ENCODE data around the gene BMERB1.
"Not testable (repeated sequence)": the region's sequence is repeated elsewhere in the genome, so short reads cannot be mapped to it uniquely, and the experiment has no call there.

BMERB1 gene

GRCh38 chr16:15553313-15554088 lies 119.1 kb downstream of the BMERB1 start:
- DNase-seq (ENCODE audit: low read depth in 2 of 3, low spot score in 1 of 3), result peak in 2 of 3 donors; percentile 27 to 32

GRCh38 chr16:15556130-15556529 lies 121.7 kb downstream of the BMERB1 start:
- DNase-seq (ENCODE audit: low read depth in 2 of 3, low spot score in 1 of 3), result no peak

GRCh38 chr16:15557258-15557657 lies 122.9 kb downstream of the BMERB1 start:
- no peak for DNase-seq (ENCODE audit: low read depth in 2 of 3, low spot score in 1 of 3)

- DNase-seq (ENCODE audit: low read depth in 2 of 3, low spot score in 1 of 3), result no peak
Observed at GRCh38 chr16:15559176-15559575, 124.8 kb downstream of the BMERB1 start.

GRCh38 chr16:15564604-15565339 lies 130.4 kb downstream of the BMERB1 start:
- no peak for DNase-seq (ENCODE audit: low read depth in 2 of 3, low spot score in 1 of 3)

DNA sequence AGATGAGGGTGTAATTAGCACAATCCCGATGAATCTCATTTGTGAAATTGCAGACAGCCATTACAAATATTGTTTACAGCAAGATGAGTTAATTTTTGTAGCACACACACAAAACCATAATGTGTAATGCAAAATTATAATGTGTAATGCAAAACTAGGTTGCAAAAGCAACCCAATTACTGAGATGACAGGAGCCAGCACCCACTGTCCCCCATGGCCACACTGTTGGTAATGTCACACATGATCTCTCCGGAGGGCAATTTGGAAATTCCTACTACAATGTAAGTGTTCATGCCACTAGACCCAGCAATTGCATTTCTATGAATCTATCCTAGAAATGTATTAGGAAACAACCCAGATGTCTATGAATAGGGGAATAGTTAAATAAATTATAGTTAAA lies 131.7 kb downstream of the BMERB1 start:
- no peak for DNase-seq (ENCODE audit: low read depth in 2 of 3, low spot score in 1 of 3)

DNA sequence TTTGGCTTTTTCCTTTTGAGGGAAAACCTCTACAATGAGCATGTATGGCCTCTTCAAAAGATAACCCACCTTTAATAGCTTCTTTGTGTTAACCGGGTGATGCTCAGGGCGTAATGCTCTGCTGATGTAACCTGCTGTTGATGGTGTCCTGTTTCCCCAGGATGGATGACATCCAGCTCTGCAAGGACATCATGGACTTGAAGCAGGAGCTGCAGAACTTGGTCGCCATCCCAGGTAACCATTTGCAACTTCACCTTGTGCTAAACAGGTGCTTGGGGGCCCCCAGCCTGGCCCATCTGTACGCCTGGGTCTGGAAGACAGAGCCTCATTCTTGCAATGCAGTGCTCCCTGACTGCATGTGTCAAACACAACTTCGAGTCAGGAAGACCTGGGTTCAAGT lies 133.4 kb downstream of the BMERB1 start:
- DNase-seq (ENCODE audit: low read depth in 2 of 3, low spot score in 1 of 3), result no peak

- DNase-seq (ENCODE audit: low read depth in 2 of 3, low spot score in 1 of 3), result not testable (repeated sequence)
Observed at GRCh38 chr16:15570666-15571065, 136.3 kb downstream of the BMERB1 start.

GRCh38 chr16:15571557-15571956 lies 137.2 kb downstream of the BMERB1 start:
- no peak for DNase-seq (ENCODE audit: low read depth in 2 of 3, low spot score in 1 of 3)

GRCh38 chr16:15572329-15573001 lies 138.1 kb downstream of the BMERB1 start:
- DNase-seq (ENCODE audit: low read depth in 2 of 3, low spot score in 1 of 3), result peak in 2 of 3 donors; percentile 16 to 39

- DNase-seq (ENCODE audit: low read depth in 2 of 3, low spot score in 1 of 3), result no peak
Observed at GRCh38 chr16:15573274-15573895, 139.0 kb downstream of the BMERB1 start.

GRCh38 chr16:15573896-15574613 lies 139.7 kb downstream of the BMERB1 start:
- DNase-seq (ENCODE audit: low read depth in 2 of 3, low spot score in 1 of 3), result not testable (repeated sequence)

GRCh38 chr16:15574614-15574948 lies 140.2 kb downstream of the BMERB1 start:
- DNase-seq (ENCODE audit: low read depth in 2 of 3, low spot score in 1 of 3), result no peak

DNA sequence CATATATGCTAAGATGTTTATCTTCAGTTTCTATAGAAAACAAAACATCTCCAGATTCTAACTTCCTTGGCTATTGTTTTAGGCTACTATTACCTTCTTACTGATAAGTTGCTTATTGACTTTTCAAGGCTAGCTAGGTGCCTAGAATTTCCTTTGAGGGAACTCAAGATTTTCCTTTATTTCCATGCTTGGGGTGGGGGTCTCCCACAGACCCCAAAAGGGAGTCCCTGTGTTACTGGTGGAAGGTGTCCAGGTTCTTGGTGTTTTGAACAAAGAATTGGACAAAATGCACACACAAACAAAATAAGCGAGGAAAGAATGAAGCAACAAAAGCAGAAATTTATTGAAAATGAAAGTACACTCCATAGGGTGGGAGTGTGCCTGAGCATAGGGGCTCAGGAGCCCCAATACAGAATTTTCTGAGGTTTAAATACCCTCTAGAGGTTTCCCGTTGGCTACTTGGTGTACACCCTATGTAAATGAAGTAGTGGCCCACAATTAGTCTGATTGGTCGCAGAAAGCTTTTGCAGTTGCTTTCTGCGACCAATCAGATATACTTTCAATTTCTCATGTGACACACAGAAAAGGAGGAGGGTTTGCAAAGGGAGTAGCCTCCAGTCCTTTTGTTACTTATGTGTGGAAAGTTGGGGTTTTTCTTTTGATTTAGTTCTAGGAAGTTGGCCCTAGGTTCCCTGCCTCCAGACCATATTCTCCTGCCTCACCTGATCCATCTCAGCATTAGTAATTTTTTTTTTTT lies 141.1 kb downstream of the BMERB1 start:
- no peak for DNase-seq (ENCODE audit: low read depth in 2 of 3, low spot score in 1 of 3)

DNA sequence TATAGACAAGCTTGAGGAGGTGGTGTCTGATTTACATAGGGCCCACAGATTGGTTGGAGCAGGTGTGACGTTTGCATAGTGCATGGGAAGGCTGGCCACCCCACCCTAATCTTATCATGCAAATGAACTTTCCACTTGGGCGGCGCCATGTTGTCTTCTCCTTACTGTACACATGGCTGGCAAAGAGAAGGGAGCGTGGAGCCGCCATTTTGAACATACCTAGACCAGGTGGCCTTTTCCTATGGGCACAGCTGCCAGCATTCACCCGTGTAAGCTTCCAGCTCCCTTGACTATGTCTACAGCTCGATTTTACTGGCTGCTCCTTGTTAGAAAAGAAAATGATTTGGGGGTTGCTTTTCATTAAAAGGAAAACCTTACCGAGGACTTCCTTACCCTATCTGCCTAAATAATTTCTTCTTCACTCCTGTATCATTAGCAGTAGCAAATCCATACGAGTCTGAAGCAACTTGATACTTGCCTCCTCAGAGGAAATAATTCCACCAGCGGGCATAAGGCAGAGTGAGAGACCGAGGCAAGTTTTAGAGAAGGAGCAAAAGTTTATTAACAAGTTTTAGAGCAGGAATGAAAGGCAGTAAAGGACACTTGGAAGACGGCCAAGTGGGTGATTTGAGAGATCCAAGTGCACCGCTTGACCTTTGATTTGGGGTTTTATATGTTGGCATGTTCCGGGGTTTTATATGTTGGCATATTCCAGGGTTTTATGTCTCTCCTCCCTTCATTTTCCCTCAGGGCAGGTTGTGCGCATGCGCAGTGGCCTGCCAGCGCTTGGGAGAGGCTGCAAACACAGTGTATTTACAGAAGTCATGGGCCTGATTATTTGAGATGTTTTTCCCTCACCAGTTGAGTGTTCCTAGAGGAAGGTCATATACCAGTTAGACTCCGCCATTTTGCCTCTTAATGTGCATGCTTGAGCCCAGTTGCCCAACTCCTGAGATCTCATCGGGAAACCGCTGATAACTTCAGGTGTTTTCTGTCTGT lies 142.9 kb downstream of the BMERB1 start:
- no peak for DNase-seq (ENCODE audit: low read depth in 2 of 3, low spot score in 1 of 3)

- DNase-seq (ENCODE audit: low read depth in 2 of 3, low spot score in 1 of 3), result no peak
Observed at GRCh38 chr16:15578824-15579223, 144.4 kb downstream of the BMERB1 start.

- no peak for DNase-seq (ENCODE audit: low read depth in 2 of 3, low spot score in 1 of 3)
Observed at GRCh38 chr16:15581127-15581815, 146.9 kb downstream of the BMERB1 start.

DNA sequence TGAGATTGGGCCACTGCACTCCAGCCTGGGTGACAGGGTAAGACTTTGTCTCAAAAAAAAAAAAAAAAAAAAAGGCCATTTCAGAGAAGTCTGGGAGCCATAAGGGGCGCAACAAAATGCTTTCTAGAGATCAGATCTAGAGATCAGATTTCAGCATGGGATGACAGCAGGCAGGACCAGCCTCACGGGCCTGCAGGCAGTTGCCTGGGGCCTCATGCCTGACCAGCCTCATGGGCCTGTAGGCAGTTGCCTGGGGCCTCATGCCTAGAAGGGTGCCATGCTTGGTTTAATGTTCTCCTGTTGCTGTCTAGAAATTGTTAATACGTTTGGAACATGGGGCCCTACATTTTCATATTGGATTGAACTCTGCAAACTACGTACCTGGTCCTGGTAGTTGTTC lies 149.1 kb downstream of the BMERB1 start:
- DNase-seq (ENCODE audit: low read depth in 2 of 3, low spot score in 1 of 3), result no peak
